Spleen (tissue), 11 donors: ENCODE data around the gene ZFP91. TPM values are rescaled to one million over a fixed set of nuclear protein-coding genes. Genes with fewer than 3 reads are reported as not detected.

Experiments used
- DNase-seq: peaks from one replicate; pipeline ENCODE4 v3.0.0-alpha.2; 2020
- H3K27ac ChIP-seq, 8 donors: fragments of 200-600 bp; sonication (generic) in 7 of 8; 1 replicate in 4 of 8; 2 replicates in 4 of 8; pipeline versions ENCODE4 v1.5.0 to v1.8.0; 2016 to 2021; ENCODE audit warnings: inconsistent platforms in 4 of 8, mild to moderate bottlenecking in 4 of 8, moderate library complexity in 1 of 8
- H3K27me3 ChIP-seq, 7 donors: fragments of 200-600 bp; sonication (generic) in 6 of 7; replicated peaks in 1 of 7; 1 replicate in 4 of 7; 2 replicates in 3 of 7; pipeline versions ENCODE4 v1.5.0 to v1.8.0; 2016 to 2021; ENCODE audit warnings: inconsistent platforms in 3 of 7, mild to moderate bottlenecking in 1 of 7
- H3K36me3 ChIP-seq, 6 donors: fragments of 200-600 bp; sonication (generic) in 5 of 6; 1 replicate in 4 of 6; 2 replicates in 2 of 6; pipeline versions ENCODE4 v1.5.0 to v1.8.0; 2016 to 2021; ENCODE audit warnings: inconsistent platforms in 2 of 6
- H3K4me1 ChIP-seq, 6 donors: fragments of 200-600 bp; sonication (generic) in 5 of 6; 1 replicate in 3 of 6; 2 replicates in 3 of 6; pipeline versions ENCODE4 v1.5.0 to v1.8.0; 2016 to 2021; ENCODE audit warnings: inconsistent platforms in 3 of 6
- H3K4me3 ChIP-seq, 8 donors: fragments of 200-600 bp; sonication (generic) in 7 of 8; 1 replicate in 4 of 8; 2 replicates in 4 of 8; pipeline versions ENCODE4 v1.5.0 to v1.8.0; 2016 to 2021; ENCODE audit warnings: inconsistent platforms in 4 of 8, mild to moderate bottlenecking in 4 of 8, moderate library complexity in 2 of 8
- H3K9me3 ChIP-seq, 8 donors: fragments of 200-600 bp; sonication (generic) in 7 of 8; 1 replicate in 4 of 8; 2 replicates in 4 of 8; pipeline versions ENCODE4 v1.5.0 to v1.8.0; 2016 to 2021; ENCODE audit warnings: inconsistent platforms in 4 of 8
- CTCF ChIP-seq, 11 experiments: fragments of 200-600 bp in 7 of 11; fragments of 450-650 bp in 4 of 11; sonication (generic) in 4 of 11; IDR thresholded peaks in 8 of 11; conservative IDR thresholded peaks in 3 of 11; 1 replicate in 7 of 11; 2 replicates in 4 of 11; pipeline versions ENCODE4 v1.4.0 to v1.8.0; 2016 to 2021; ENCODE audit warnings: antibody characterized with exemption in 11 of 11, inconsistent platforms in 4 of 11, mild to moderate bottlenecking in 1 of 11
- POLR2A ChIP-seq, 3 donors: fragments of 450-650 bp; IDR thresholded peaks; one replicate each; pipeline ENCODE4 v1.5.1; 2017; ENCODE audit warnings: antibody characterized with exemption in 3 of 3, mild to moderate bottlenecking in 1 of 3
- POLR2AphosphoS5 ChIP-seq, 3 donors: sonication (generic); formaldehyde crosslinking; IDR thresholded peaks; one replicate each; pipeline ENCODE4 v1.5.1; 2017; ENCODE audit warnings: antibody characterized with exemption in 3 of 3
- WGBS, 5 donors: extraction: QIAGEN DNeasy Blood & Tissue Kit in 3 of 5; methylation state at CpG; one replicate each; pipeline versions ENCODE4 v1.1.5 to v1.1.7; 2013 to 2018; 5-methylcytosine and 5-hydroxymethylcytosine counted together
- intact Hi-C: fragments of 100-400 bp; cut with DNase I; formaldehyde crosslinking; loops from one replicate; pipeline ENCODE4 v1.15.0; 2023; ENCODE audit warnings: low total_unique reads
- polyA plus RNA-seq, 3 donors: library from polyadenylated mRNA; stranded (reverse); fragments of 200-250 nt; gene quantifications; one replicate each; pipeline ENCODE4 v1.2.1, GENCODE V29; 2013
- total RNA-seq, 7 donors: library from RNA; depleted of rRNA in 3 of 7; stranded (reverse); fragments of >200 nt in 3 of 7; fragmentation: NEBNext Ultra II Directional in 4 of 7; extraction: Animal tissue kit (Norgen Biotek cat#: 25700) in 4 of 7; gene quantifications; one replicate each; pipeline versions ENCODE4 v1.1.0 to v1.2.1, GENCODE V29; 2016 to 2021
- donor health status: healthy with polysubstance abuse.
- donor health status: DM: no; HTN: no; CAD: no; lungs with moderate emphysema.
- donor health status: DM: no; HTN: no; CAD: no.
- donor health status: Bipolar disorder and iron deficiency.
- donor health status: healthy.
- donor health status: DM: no; HTN: no; CAD: no.
- donor health status: DM: yes; HTN: yes; CAD: no.

The ZFP91 gene
- total and polyA plus RNA-seq, 10 donors: 10.1 to 53.4 (median 45.5) TPM

GRCh38 chr11:58654908-58655296, 76.0 kb downstream of the ZFP91 start:
- H3K27ac ChIP-seq: no peak overlapping the region
- DNase-seq: no peak
- H3K4me3 ChIP-seq: no peak overlapping the region
- intact Hi-C loops: loop anchor here (5.0 to 10.0 kb wide), 2 partner anchors 132 to 480 kb away; no protein-coding TSS in a partner anchor
- WGBS, 5 donors: 86 to 100% (median 96%) methylated on average over 1 of the region's 1 CpG
- H3K4me1 ChIP-seq: peaks cover 0 to 5% (median 0%) of the 10 kb centered on the region in 6 donors
- H3K27me3 ChIP-seq: no peaks in the 10 kb centered on the region
- no peaks in the 10 kb centered on the region for H3K36me3 ChIP-seq
- TF ChIP-seq POLR2A (IDR thresholded peaks at IDR 0.05) (no peak), POLR2AphosphoS5 (IDR thresholded peaks at IDR 0.05) (no peak), CTCF (IDR thresholded peaks at IDR 0.05 in 8 of 11, conservative IDR thresholded peaks at IDR 0.05 in 3 of 11) (no peak)
- peaks cover 0 to 3% (median 0%) of the 10 kb centered on the region in 8 donors for H3K9me3 ChIP-seq

DNA sequence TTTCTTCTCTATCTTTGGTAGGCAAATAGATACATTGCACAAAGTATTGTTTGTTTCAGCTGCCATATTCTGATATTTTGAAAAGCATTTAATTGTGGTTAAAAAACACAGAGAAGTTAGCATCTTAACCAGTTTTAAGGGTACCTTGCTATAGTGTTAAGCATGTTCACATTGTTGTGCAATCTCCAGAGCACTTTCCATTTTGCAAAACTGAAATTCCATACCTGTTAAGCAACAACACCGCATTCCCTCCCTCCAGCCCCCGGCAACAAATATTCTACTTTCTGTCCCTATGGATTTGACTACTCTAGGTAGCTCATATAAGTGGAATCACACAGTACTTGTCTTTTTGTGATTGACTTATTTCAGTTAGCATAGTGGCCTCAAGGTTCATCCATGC, 77.5 kb downstream of the ZFP91 start:
- no peak for DNase-seq
- Histone ChIP-seq H3K4me1 (peaks cover 0 to 5% (median 0%) of the 10 kb centered on the region in 6 donors), H3K9me3 (no peaks in the 10 kb centered on the region), H3K4me3 (no peak overlapping the region), H3K36me3 (no peaks in the 10 kb centered on the region), H3K27ac (no peak overlapping the region), H3K27me3 (no peaks in the 10 kb centered on the region)
- 89 to 98% (median 97%) methylated on average over 2 of the region's 2 CpGs for WGBS, 5 donors
- TF ChIP-seq POLR2A (IDR thresholded peaks at IDR 0.05) (no peak), CTCF (IDR thresholded peaks at IDR 0.05 in 8 of 11, conservative IDR thresholded peaks at IDR 0.05 in 3 of 11) (no peak), POLR2AphosphoS5 (IDR thresholded peaks at IDR 0.05) (no peak)
- intact Hi-C loops: loop anchor here (10.0 kb wide), 1 partner anchor 478 kb away; no protein-coding TSS in a partner anchor

- WGBS, 5 donors: 63 to 77% (median 76%) methylated on average over 3 of the region's 3 CpGs
- TF ChIP-seq POLR2AphosphoS5 (IDR thresholded peaks at IDR 0.05) (no peak), POLR2A (IDR thresholded peaks at IDR 0.05) (no peak), CTCF (IDR thresholded peaks at IDR 0.05 in 8 of 11, conservative IDR thresholded peaks at IDR 0.05 in 3 of 11) (no peak)
- intact Hi-C loops: loop anchor here (10.0 kb wide), 1 partner anchor 476 kb away; no protein-coding TSS in a partner anchor
- no peak overlapping the region for H3K4me3 ChIP-seq
- peaks cover 0 to 5% (median 0%) of the 10 kb centered on the region in 6 donors for H3K4me1 ChIP-seq
- H3K27ac ChIP-seq: no peak overlapping the region
- peaks cover 0 to 5% (median 0%) of the 10 kb centered on the region in 7 donors for H3K27me3 ChIP-seq
- H3K36me3 ChIP-seq: no peaks in the 10 kb centered on the region
- no peak for DNase-seq
- no peaks in the 10 kb centered on the region for H3K9me3 ChIP-seq
Measured at GRCh38 chr11:58658623-58659022, 79.8 kb downstream of the ZFP91 start.

DNA sequence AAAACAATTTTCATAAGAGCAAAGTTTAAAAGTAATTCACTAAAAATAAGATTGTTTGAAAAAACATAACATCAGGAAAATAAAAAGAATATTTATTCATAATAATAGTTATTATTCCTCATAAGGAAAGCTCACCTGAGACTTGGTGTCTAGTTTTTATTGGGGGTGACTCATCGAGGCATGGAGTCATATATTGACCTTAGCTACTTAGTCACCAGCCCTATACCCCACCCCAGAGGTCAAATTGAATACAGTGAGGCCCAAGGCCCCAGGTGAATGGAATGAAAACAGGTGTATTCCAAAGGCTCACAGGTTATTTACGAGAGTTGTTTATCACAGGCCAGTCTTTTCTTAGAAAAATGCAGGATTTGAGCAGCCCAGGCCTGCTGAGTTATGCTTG, 80.5 kb downstream of the ZFP91 start:
- H3K27me3 ChIP-seq: peaks cover 0 to 13% (median 0%) of the 10 kb centered on the region in 7 donors
- H3K9me3 ChIP-seq: no peaks in the 10 kb centered on the region
- H3K4me3 ChIP-seq: no peak overlapping the region
- no peak overlapping the region for H3K27ac ChIP-seq
- no peak for DNase-seq
- no peaks in the 10 kb centered on the region for H3K4me1 ChIP-seq
- no peak for TF ChIP-seq POLR2AphosphoS5 (IDR thresholded peaks at IDR 0.05)
- no peak for TF ChIP-seq CTCF (IDR thresholded peaks at IDR 0.05 in 8 of 11, conservative IDR thresholded peaks at IDR 0.05 in 3 of 11)
- no peak for TF ChIP-seq POLR2A (IDR thresholded peaks at IDR 0.05)
- H3K36me3 ChIP-seq: no peaks in the 10 kb centered on the region
- WGBS, 5 donors: 36 to 77% (median 59%) methylated on average over 2 of the region's 2 CpGs
- intact Hi-C loops: loop anchor here (10.0 kb wide), 1 partner anchor 475 kb away; no protein-coding TSS in a partner anchor
